HG03196 (cell line): Measurements from ENCODE around the gene XYLT1.

ENCODE experiments used
- ATAC-seq: cut with Tn5 transposase; IDR thresholded peaks from one replicate; pipeline ENCODE4 v1.9.1; 2021; ENCODE audit not compliant: unreplicated experiment

The XYLT1 gene

DNA sequence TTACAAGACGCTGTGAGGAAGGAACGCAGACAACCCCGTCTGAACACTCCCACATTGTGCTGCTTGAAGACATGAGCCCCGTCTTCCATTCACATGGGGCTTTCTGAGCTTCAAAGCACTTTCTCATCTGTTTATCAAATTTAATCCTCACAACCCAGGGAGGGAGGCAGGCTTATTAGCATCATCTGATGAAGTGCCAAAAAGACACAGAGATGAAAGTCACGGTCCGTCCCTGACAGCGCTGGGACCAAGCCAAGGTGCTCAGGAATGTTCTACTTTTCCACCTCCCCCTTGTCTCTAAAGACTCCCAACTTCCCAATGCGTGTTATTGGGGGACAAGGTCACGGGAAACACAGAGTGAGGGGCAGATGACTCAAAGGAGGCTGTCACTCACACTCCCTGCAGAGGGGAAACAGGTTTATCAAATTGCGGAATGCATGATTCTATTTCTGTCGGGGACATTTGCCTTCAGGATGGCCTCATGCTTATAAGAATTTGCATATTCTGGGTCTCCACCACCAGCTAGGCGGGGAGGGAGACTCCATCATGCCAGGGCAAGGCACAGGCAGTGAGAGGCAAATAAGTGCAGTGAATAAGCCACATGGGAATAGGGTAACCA lies 10.7 kb downstream of the XYLT1 start:
- no peak for ATAC-seq

DNA sequence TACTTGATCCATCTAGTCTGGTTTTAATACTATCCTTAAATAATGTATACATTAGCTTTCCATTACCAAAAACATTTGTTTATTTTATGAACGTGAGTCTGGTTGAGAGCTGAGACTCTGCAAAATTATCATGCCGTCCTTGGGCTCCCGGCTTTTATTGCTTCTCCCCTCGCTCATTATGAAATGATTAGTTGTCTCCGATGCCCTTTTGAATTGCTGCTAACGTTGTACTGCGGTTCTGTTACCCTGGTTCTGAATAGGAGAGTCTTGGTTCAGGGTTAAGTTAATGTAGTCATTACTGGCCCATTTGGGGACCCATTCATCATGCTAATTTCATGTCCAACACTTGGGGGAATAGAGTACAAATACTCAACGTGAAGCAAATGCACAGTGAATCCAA lies 12.8 kb downstream of the XYLT1 start:
- ATAC-seq = no peak

DNA sequence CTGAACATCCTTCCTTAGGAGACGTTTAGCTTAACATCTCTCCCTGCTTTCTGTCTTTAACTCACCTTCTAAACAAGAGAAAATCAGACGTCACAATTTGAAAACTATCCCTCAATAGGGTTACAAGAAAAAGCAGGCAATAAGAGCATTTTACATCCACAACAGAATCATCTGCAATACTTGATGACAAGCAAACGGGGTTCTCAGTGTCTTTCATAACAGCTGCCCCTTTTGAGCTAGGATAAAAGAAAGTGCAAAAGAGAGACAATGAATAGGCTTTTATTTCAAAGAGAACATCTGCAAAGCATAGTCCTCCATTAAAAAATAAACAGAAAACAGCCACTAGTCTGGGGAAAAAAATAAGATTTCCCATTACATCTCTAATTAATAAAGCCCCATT lies 13.2 kb downstream of the XYLT1 start:
- ATAC-seq = no peak

DNA sequence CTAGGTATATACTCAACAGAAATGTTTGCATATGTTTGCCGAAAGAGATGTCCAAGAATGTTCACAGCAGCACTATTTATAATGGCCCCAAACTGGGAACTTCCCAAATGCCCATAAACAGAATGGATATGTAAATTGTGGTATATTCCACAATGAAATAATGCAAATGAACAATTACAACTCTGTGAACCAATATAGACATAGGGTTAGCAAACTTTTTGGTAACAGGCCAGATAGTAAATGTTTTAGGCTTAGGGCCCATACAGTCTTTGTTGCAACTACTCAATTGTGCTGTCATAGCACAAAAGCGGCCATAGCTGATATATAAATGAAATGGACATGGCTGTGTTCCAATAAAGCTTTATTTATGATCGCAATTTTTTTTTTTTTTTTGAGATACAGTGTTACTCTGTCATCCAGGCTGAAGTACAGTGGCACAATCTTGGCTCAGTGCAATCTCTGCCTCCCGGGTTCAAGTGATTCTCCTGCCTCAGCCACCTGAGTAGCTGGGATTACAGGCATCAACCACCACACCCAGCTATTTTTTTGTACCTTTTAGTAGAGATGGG lies 16.5 kb downstream of the XYLT1 start:
- no peak for ATAC-seq

DNA sequence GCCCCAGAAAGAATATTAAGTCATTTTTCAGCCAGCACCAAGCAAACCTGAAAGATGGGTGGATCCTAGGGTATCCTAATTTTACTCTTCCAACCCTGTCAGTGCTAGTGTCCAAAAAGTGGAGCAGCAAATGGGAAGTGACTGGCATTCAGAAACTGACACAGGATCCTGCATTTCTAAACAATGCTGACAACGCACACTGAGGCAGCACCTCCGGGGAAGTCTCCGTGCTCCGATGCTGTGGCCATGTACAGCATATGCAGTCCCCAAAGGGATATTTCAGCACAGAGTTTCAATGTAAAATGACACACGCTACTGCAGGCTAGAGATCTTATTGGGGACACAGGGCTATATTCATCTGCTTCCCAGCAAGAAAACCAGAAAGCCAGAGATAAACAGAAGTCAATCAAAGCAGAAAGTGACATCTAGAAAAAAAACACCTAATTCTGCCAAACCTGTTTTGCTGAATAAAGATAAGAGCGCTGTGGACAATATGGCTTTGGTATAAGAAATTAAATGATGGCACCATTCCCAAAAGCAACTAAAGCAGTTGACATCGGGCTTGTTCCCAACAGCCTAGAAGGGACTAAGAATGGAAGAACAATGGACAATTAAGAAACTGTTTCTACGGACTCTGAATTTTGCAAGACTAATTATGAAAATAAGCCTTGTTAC lies 17.3 kb downstream of the XYLT1 start:
- no peak for ATAC-seq

DNA sequence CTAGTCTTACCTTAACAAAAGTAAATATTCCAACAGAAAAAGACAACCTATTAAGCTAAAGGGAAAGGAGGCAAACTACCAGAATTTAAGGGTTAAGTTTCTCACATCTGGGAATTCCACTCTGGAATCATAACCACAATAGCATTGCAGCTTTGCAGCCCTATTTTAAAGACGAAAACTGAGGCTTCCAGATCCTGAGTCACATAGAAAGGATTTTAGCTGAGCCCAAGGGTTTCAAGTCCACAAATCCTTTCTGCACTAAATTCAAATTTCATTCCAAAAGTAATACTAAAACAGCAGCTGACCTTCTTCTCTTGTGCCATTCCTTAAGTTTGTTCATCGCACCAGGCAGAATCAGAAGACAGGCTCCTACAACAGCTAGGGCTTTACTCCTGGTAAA lies 17.8 kb downstream of the XYLT1 start:
- no peak for ATAC-seq

DNA sequence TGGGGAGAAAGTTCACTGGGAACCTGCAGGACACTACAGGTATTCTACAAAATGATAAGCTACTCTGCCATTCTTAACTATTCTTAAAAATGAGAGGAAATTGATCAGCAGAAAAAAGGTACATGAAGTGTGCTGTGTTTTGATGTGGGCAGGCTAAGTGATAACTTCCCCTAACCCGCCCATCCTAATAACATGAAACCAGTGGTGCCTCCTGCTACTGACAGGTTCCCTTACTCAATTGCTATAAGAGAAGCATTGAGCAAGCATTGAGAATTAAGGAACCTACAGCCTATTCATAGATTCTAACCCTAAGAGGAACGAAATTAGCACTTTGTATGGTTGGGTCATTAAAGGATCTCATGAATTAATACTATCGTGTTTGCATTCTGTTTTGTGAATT lies 18.9 kb downstream of the XYLT1 start:
- no peak for ATAC-seq

DNA sequence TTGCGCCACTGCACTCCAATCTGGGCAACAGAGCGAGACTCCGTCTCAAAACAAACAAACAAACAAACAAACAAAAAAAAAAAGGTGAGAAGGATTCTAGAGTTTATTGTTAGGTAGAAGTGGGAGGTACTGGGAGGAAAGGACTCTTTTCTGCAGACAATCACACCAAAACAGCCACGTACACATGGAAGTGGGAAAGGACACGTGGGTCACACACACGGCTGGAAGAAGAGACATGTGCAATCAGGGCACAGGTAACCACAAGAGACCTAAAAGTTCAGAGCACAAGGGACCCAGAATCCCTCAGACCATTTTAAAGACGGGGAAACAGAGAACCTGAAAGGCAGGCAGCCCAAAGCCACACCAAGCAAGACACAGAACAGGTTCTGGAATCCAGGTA lies 20.5 kb downstream of the XYLT1 start:
- ATAC-seq = no peak

DNA sequence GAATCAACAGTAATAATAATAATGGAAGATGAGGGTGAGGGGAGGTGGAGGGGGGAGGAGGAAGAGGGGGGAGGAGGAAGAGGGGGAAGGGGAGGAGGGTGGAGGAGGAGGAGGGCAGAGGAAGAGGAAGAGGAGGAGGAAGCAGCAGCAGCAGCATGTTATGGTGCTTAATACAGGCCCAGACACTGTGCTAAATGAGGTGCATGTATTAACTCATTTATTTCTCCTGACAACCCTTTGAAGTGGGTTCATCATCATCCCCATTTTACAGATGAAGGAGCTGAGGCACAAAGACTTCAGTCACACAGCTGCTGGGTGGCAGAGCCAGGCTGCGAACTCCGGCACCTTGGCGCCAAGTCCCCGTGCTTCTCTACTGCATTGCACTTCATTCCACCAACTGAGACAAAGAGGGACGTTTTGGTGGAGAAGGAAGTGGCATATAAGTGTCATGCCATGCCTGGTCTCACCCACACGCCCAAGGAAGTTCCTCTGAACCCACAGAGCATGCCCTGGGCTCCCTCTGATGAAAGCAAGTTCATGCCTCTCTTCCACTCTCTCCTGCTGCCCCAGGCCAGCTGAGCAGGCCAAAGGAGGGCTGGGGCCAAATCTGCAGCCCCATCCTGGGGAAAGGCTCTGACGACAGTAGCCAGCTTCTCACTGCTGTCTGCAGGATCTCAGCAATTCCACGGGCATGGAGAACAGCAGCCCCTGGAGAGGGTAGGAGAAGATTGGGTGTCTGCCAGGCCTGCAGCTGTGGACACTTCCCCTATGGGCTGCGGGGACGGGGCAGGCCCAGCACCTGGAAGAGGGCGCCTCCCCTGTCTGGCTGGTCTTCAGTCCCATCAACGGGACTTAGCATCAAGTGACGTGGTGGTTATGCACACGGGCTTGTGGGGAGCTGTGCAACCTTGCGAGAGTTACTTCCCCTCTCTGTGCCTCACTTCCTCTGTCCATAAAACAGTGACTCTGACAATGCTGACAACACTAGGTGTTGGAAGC lies 21.8 kb downstream of the XYLT1 start:
- ATAC-seq = no peak

DNA sequence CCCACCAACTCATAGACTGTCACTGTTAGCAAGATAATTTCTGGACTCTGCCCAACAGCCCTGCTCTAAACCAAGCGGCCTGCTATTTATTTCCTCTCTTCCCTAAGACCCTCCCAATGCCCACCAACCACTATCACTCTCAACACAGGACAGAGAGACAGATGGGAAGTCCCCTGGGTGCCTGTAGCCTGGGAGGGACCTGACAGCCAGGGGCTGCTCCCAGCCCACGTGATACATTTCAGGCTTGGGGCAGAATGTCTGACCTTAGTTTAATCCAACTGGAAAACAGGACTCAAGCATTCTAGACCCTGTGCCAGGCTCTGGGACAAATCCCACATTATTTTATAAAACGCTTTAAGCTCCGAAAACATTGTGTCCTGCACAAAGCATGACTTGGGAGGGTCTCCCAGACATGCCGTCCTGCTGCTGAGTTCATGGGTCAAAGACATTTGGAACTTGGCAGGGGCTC lies 23.6 kb downstream of the XYLT1 start:
- ATAC-seq = no peak

DNA sequence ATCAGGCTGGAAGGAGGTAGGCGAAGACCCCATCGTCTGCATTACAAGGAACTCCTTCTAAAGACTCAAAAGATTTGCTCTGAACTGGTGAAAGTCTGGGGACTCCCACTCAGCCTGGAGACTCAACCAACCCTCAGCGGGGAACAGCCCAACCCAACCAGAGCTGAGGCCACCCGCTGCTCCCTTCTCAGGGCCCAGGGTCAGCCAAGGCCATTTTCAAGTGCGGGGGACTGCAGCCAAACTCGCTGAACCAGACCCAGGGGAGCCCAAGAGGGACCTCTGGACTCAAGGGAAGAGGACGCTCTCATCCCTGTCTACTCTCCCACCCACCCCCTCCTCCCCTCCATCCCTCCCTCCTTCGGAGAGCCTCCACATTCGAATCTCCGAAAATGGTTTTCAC lies 24.1 kb downstream of the XYLT1 start:
- ATAC-seq = no peak

DNA sequence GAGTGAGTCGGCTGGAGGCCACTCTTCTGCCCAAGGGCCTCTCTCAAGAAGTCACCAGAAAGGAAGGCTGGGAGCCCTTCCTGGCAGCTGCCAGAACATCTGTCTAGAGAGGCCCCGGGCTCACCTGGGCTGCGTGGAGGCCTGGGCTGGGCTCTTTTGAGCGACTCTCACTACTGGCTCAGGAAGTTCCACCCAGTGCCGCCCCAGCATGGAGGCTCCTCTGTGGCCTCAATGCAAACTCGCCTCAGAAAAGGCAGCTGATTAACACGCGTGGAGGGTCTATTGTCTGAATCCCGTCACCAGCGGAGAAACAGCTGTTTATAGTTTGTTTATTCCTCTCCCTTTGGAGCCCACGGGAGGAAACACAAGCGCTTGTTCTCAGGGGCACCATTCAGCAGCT lies 25.3 kb downstream of the XYLT1 start:
- no peak for ATAC-seq

DNA sequence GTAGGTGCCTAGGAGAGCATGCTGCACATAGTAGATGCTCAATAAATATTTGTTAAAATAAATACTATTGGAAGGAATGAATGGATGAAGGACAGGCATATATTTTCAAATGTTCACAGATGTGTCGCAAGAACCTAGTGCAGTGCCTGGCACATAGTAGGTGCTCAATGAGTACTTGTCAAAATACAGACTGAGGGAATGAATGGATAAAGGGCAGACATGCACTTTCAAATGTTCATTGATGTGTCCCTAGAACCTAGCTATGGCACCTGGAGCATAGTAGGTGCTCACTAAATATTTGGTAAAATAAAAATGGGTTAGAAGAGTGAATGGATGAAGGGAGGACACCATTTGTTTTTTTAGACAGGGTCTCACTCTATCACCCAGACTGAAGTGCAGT lies 26.1 kb downstream of the XYLT1 start:
- no peak for ATAC-seq

DNA sequence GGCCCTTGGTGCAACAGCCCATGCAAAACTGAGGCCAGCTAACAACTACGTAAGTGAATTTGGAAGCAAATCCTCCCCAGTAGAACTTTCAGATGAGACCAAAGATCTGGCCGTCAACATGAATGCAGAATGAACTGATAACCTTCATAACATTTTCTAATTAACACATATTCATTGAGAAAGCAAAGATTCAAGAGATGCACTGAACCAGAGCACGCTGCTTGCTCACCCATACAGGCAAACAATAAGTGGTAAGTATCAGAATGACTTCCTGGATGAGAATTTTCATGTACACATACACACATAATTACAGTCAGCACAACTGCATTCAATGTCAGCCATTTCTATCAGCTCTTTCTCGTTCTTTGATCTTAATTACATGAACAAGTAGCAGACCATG lies 30.6 kb downstream of the XYLT1 start:
- no peak for ATAC-seq

DNA sequence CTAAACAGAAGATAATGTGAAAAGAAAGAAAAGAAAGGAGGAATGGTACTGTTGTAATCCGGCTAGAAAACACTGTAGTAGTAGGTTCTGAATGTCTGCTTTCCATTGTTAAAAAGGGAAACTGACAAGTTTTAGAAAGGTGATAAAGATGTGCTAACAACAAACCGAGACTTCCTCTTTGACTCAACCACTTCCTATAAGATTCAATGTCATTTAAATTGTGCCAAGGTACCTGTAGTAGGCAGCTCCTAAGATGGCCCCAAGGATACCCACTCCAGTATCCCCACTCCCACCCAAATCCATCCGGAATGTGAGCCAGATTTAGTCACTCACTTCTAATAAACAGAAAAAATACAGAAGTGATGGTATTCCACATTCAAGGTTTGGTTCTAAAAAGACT lies 31.2 kb downstream of the XYLT1 start:
- no peak for ATAC-seq

DNA sequence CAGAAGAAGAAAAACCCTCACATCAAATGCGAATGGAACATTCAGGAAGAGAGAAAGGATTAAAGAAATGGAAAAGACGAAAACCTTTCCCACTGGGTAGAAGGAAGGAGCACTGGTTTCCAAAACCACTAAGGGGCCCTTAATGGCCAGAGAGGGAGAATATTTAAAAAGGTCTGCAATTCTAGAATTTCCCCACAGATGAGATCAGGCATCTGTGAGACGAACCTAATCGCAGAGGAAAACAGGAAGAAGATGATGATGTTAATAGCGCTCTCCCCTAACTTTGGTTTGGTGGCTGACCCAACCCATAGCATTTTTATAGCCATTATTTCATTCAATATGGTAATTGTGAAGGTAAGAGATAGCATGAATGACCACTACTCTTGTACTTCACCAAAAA lies 32.8 kb downstream of the XYLT1 start:
- ATAC-seq = no peak

DNA sequence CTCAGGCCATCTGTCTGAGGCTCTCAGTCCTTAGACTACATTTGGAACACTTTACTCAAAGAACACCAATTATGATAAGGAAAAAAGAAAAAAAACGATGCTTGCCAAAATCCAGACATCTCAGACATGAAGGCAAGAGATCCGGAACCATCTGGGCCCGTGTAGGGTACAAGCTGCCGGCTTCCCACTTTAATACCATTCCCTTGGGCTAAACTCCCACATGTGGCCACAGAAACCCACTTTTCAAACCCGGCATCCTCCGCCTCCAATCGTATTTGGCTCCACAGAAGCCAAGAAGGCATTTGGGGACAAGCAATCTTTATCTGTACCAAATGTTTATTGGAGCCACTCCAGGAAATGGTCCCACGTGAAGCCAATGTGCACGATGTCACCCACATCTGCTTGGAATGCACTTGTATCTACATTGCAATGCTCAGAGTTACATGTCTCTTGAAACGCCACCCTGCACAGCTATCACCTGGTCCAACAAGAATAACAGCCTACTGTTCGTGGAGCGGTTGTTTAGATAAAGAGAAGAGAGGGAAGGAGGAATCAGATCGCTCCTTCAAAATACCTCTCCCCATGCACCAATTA lies 33.5 kb downstream of the XYLT1 start:
- ATAC-seq = no peak

DNA sequence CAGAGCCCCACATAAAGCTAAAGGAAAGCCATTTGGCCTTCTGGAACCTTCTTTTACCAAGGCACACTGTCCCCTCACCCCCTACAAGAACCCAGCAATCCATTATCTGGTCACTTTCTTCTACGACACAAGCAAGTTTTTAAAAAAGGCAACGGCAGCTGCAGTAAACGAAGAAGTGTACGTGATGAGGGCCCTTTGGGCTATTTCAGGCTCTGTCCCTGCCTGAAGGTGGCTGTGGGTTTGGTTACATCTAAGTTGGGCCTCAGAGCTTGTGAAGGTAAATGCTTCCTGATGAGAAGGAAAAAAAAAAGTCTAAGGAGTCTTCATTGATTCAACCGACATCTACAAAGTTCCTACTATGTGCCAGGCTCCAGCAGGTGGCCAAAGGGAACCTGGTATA lies 35.4 kb downstream of the XYLT1 start:
- ATAC-seq = no peak

DNA sequence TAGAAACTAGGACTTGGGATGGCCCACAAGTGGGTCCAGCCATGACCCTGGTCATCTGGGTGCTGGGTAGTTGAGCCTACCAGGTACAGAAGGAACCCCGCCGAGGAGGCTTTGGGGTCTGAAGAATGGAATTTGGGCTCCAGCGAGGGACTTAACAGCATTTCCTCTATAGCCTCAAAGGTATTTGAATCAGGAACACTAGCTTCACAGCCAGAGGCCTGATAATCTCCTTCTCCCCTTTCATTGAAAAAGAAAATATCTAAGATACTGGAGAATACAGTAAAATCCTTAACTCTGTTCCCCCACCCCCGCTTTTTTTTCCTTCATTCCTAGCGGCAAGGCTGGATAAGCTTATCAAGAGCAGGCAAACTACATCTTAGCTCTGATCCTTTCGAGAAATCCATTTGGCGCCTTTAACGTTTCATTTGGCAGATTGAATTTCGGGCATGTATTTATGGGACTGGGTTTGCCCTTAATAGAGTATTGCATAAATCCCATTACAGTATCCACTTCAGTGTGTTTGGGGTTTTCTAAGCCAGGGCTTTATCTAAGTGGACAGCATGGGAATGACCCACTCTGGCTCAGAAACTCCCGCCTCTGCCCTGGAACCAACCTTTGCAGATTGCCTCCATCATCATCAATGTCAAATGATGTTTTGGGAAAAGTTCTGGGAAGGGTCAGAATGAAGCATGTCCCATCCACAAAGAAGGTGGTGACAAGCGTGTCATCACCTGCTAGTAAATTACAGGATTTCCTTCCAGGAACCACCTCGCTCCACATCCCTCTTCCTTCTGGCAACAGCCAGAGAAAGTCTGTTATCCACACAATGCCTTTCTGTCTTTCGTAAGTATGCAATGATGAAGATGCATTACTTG lies 36.9 kb downstream of the XYLT1 start:
- ATAC-seq = no peak

DNA sequence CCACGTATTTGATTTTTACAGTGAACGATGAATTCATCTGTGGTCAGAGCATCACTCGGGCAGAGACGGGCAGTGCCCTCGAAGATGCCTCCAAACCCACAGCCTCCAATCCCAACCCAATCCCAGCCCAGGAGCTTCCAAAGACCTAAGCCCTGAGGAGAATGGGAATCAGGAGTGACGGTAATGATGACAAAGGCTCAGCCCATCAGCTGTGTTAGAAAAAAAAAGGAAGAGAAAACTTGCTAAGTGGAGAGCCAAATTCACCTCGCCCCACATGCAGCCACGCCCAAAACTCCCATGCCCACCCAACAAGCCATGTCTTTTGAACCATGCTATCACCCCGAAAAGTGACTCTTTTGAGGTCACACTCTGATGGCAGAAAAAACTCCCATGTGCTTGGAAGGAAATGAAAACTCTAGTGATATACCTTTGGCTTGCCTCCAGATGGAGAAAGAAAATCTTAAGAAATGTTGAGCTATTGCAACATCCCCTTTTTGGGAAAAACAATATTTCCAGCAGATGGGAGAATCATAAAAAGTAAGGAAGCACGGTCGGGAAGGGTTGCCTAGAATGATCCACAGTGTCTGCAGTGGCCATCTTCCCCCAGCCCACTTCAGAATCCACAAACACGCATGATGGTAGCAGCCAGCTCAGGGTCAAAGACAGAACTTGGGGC lies 37.7 kb downstream of the XYLT1 start:
- no peak for ATAC-seq
